DND-41 (cell line): Measurements from ENCODE around the gene RASAL2.

ENCODE experiments used
- ATAC-seq: fragments of 200-7000 bp; cut with Tn5 transposase; 3 replicates; pipeline ENCODE4 v1.9.1; 2021; ENCODE audit warnings: low read depth; ENCODE audit not compliant: insufficient read depth
- DNase-seq: peaks from one replicate; pipeline ENCODE4 v3.0.0-alpha.2; 2020
- H2AFZ ChIP-seq: 2 replicates; pipeline ENCODE4 v1.6.0; 2012; ENCODE audit warnings: low read depth, low read length
- H3K27ac ChIP-seq: 2 replicates; pipeline ENCODE4 v1.5.1; 2012; ENCODE audit warnings: low read length, inconsistent platforms
- H3K27me3 ChIP-seq: fragments of 200-600 bp; sonication (generic); 2 replicates; pipeline ENCODE4 v1.6.0; 2012; ENCODE audit warnings: low read length, mild to moderate bottlenecking, inconsistent platforms; ENCODE audit not compliant: insufficient read depth, poor library complexity
- H3K36me3 ChIP-seq: 2 replicates; pipeline ENCODE4 v1.5.1; 2012; ENCODE audit warnings: low read length, inconsistent platforms; ENCODE audit not compliant: insufficient read depth
- H3K4me1 ChIP-seq: 2 replicates; pipeline ENCODE4 v1.5.1; 2012; ENCODE audit warnings: mild to moderate bottlenecking, low read length; ENCODE audit not compliant: insufficient read depth
- H3K4me2 ChIP-seq: 2 replicates; pipeline ENCODE4 v1.6.0; 2012; ENCODE audit warnings: mild to moderate bottlenecking, moderate library complexity, low read length, inconsistent platforms; ENCODE audit not compliant: insufficient read depth
- H3K4me3 ChIP-seq, 2 experiments: fragments of 200-600 bp in 1 of 2; shearing (Covaris generic) in 1 of 2; 2 replicates each; pipeline ENCODE4 v1.5.1; 2012 to 2016; ENCODE audit warnings: inconsistent platforms in 2 of 2, low read length in 2 of 2, mild to moderate bottlenecking in 2 of 2, low read depth in 1 of 2, moderate library complexity in 1 of 2
- H3K79me2 ChIP-seq: 2 replicates; pipeline ENCODE4 v1.6.0; 2012; ENCODE audit warnings: low read length, inconsistent platforms; ENCODE audit not compliant: insufficient read depth
- H3K9ac ChIP-seq: 2 replicates; pipeline ENCODE4 v1.6.0; 2012; ENCODE audit warnings: low read depth, mild to moderate bottlenecking, inconsistent platforms, low read length, moderate library complexity
- H3K9me3 ChIP-seq: 2 replicates; pipeline ENCODE4 v1.5.1; 2012; ENCODE audit warnings: low read length, moderate library complexity, mild to moderate bottlenecking, inconsistent platforms; ENCODE audit not compliant: insufficient read depth, severe bottlenecking
- H4K20me1 ChIP-seq: 2 replicates; pipeline ENCODE4 v1.6.0; 2012; ENCODE audit warnings: low read length; ENCODE audit not compliant: insufficient read depth
- CTCF ChIP-seq: IDR thresholded peaks from 2 replicates; pipeline ENCODE4 v1.5.1; 2012; ENCODE audit warnings: borderline replicate concordance, low read length, moderate library complexity, mild to moderate bottlenecking; ENCODE audit not compliant: poor library complexity, severe bottlenecking; ENCODE audit errors: extremely low read depth
- EZH2 ChIP-seq: IDR thresholded peaks from 3 replicates; pipeline ENCODE4 v1.6.1; 2012; ENCODE audit warnings: borderline replicate concordance, low read depth, mild to moderate bottlenecking, moderate library complexity, low read length, inconsistent platforms; ENCODE audit not compliant: severe bottlenecking

The RASAL2 gene

GRCh38 chr1:178495158-178495557, 401.3 kb downstream of the RASAL2 start:
- Histone ChIP-seq H3K27ac (no peak overlapping the region), H2AFZ (no peak overlapping the region), H3K4me2 (no peak overlapping the region), H4K20me1 (no peaks in the 10 kb centered on the region), H3K4me3 (no peak overlapping the region), H3K9me3 (no peaks in the 10 kb centered on the region), H3K9ac (no peak overlapping the region), H3K79me2 (no peaks in the 10 kb centered on the region), H3K36me3 (no peaks in the 10 kb centered on the region), H3K4me1 (no peaks in the 10 kb centered on the region), H3K27me3 (no peaks in the 10 kb centered on the region)
- TF ChIP-seq CTCF (no peak), EZH2 (no peak)
- DNase-seq (no peak), ATAC-seq (no peak)

- no peaks in the 10 kb centered on the region for H3K36me3 ChIP-seq
- no peaks in the 10 kb centered on the region for H3K27me3 ChIP-seq
- H3K4me1 ChIP-seq, result no peaks in the 10 kb centered on the region
- DNase-seq (no peak), ATAC-seq (no peak)
- H3K4me2 ChIP-seq, result no peak overlapping the region
- H3K79me2 ChIP-seq, result no peaks in the 10 kb centered on the region
- no peak overlapping the region for H3K4me3 ChIP-seq
- no peaks in the 10 kb centered on the region for H4K20me1 ChIP-seq
- no peak overlapping the region for H2AFZ ChIP-seq
- H3K9me3 ChIP-seq, result no peaks in the 10 kb centered on the region
- no peak overlapping the region for H3K9ac ChIP-seq
- TF ChIP-seq CTCF (no peak), EZH2 (no peak)
- no peak overlapping the region for H3K27ac ChIP-seq
These were observed 402.0 kb downstream of the RASAL2 start for GRCh38 chr1:178495741-178496409.

- no peak within 1 kb of the TSS for H2AFZ ChIP-seq
- H3K9me3 ChIP-seq, result no peaks in the 10 kb centered on the region
- H3K27me3 ChIP-seq, result no peaks in the 10 kb centered on the region
- H3K4me2 ChIP-seq, result no peak within 1 kb of the TSS
- H3K36me3 ChIP-seq, result no peaks in the 10 kb centered on the region
- H3K79me2 ChIP-seq, result no peaks in the 10 kb centered on the region
- ATAC-seq, result no peak
- H3K27ac ChIP-seq, result no peak within 1 kb of the TSS
- DNase-seq, result no peak
- no peak for TF ChIP-seq EZH2
- TF ChIP-seq CTCF, result no peak
- H3K9ac ChIP-seq, result no peak within 1 kb of the TSS
- H4K20me1 ChIP-seq, result no peaks in the 10 kb centered on the region
- H3K4me3 ChIP-seq, result no peak within 1 kb of the TSS
- H3K4me1 ChIP-seq, result no peaks in the 10 kb centered on the region
These were observed 402.7 kb downstream of the RASAL2 start, which contains the start of gene CLEC20A for GRCh38 chr1:178496410-178497135. Gene CLEC20A (minus strand): TSS chr1:178496964. CDS start chr1:178496939, 25 bp downstream.
